Osteoblast (primary cell): ENCODE results near the gene TRIM49. TPM values are rescaled to one million over a fixed set of nuclear protein-coding genes. Genes with fewer than 3 reads are reported as not detected.

Source experiments
- small RNA-seq: library from RNA; depleted of rRNA; stranded (forward); fragments of <200 nt; gene quantifications from one replicate; pipeline ENCODE3, GENCODE V24; 2012
- total RNA-seq: library from RNA; depleted of rRNA; stranded (reverse); fragments of >200 nt; gene quantifications from 2 replicates; pipeline ENCODE4 v1.2.3, GENCODE V29; 2012

TRIM49 gene
- total RNA-seq, 1 donor: not detected

Small RNAs within 50 kb of the gene (small RNA-seq; reads per million reads assigned to genes)
- gene AP003122.3: not detected

Other genes with a start within 250 kb of the TRIM49 start
- gene TRIM77, start 98.3 kb downstream of the TRIM49 start, total RNA-seq: not detected in 2 replicates
- gene TRIM64B, start 69.9 kb upstream of the TRIM49 start, total RNA-seq: not detected in 2 replicates
- not detected in 2 replicates for gene TRIM49D1, start 113.7 kb upstream of the TRIM49 start, total RNA-seq
- gene TRIM49D2, start 115.5 kb upstream of the TRIM49 start, total RNA-seq: 0.29 TPM in 1 of 2 replicates, not detected in the other
- not detected in 2 replicates for gene TRIM64, start 157.5 kb upstream of the TRIM49 start, total RNA-seq
- not detected in 2 replicates for gene TRIM49C, start 222.5 kb upstream of the TRIM49 start, total RNA-seq